Measurements from ENCODE around the gene CELF6.

GRCh38 chr15:72338148-72338547, 18.2 kb upstream of the CELF6 start:
- TF ChIP-seq CTCF (conservative IDR thresholded peaks at IDR 0.05 in 1 of 2, IDR thresholded peaks at IDR 0.05 in 1 of 2; ENCODE audit: low read depth in 1 of 2, low read length in 2 of 2): no peak
- TF ChIP-seq EZH2 (IDR thresholded peaks at IDR 0.05; ENCODE audit: low read length, missing control alignments): no peak
